PC-9 (cell line): ENCODE data around the gene PRRT2. TPM values are rescaled to one million over a fixed set of nuclear protein-coding genes. Genes with fewer than 3 reads are reported as not detected.
A peak's percentile ranks its signal among the peaks of the same experiment; 100 is the strongest.

Source experiments
- BruUV-seq: library from RNA; stranded (reverse); fragments of 400-500 nt; replicated peaks from 2 replicates; lab custom pipeline; 2021; lab: Mats Ljungman, UMichigan
- CTCF ChIA-PET: fragments of 300-600 bp; sonication (Branson Sonifier 250); formaldehyde crosslinking; loops from one replicate; lab custom pipeline; 2022; ENCODE audit warnings: antibody characterized with exemption; lab: Charles Lee
- POLR2A ChIA-PET: fragments of 300-600 bp; sonication (Branson Sonifier 250); formaldehyde crosslinking; loops from one replicate; lab custom pipeline; 2022; ENCODE audit warnings: antibody characterized with exemption; ENCODE audit not compliant: unreplicated experiment; lab: Charles Lee
- DNase-seq, 2 experiments: peaks; one replicate each; pipeline versions ENCODE4 v3.0.0 to v3.0.0-alpha.2; 2015 to 2022; ENCODE audit warnings: mixed read lengths in 1 of 2
- H2AFZ ChIP-seq: fragments of 200-600 bp; sonication (generic); 2 replicates; pipeline ENCODE4 v1.8.1; 2017; ENCODE audit warnings: antibody characterized with exemption
- H3F3A ChIP-seq: fragments of 200-600 bp; sonication (generic); 2 replicates; pipeline ENCODE4 v1.8.1; 2017; ENCODE audit warnings: antibody characterized with exemption, mild to moderate bottlenecking, low read depth; ENCODE audit not compliant: insufficient read depth
- H3K27ac ChIP-seq: fragments of 200-600 bp; sonication (generic); 2 replicates; pipeline ENCODE4 v1.6.1; 2016; ENCODE audit warnings: mixed run types
- H3K27me3 ChIP-seq: fragments of 200-600 bp; sonication (generic); 2 replicates; pipeline ENCODE4 v1.6.1; 2016; ENCODE audit warnings: low read depth, mixed run types; ENCODE audit not compliant: insufficient read depth
- H3K36me3 ChIP-seq: fragments of 200-600 bp; sonication (generic); 2 replicates; pipeline ENCODE4 v1.6.1; 2016; ENCODE audit warnings: low read depth, mixed run types
- H3K4me1 ChIP-seq: fragments of 200-600 bp; sonication (generic); replicated peaks from 2 replicates; pipeline ENCODE4 v1.6.1; 2016; ENCODE audit warnings: mixed run types; ENCODE audit not compliant: insufficient read depth
- H3K4me2 ChIP-seq: fragments of 200-600 bp; sonication (generic); 2 replicates; pipeline ENCODE4 v1.6.1; 2017; ENCODE audit warnings: mixed run types
- H3K4me3 ChIP-seq: fragments of 200-600 bp; sonication (generic); 2 replicates; pipeline ENCODE4 v1.6.1; 2016; ENCODE audit warnings: mixed run types
- H3K79me2 ChIP-seq: fragments of 200-600 bp; sonication (generic); 2 replicates; pipeline ENCODE4 v1.6.1; 2017; ENCODE audit warnings: low read depth, mixed run types
- H3K9me2 ChIP-seq: fragments of 200-600 bp; sonication (generic); 2 replicates; pipeline ENCODE4 v1.8.1; 2017; ENCODE audit warnings: mild to moderate bottlenecking; ENCODE audit not compliant: insufficient read depth
- H3K9me3 ChIP-seq: fragments of 200-600 bp; sonication (generic); 2 replicates; pipeline ENCODE4 v1.8.1; 2016; ENCODE audit warnings: low read depth; ENCODE audit not compliant: insufficient read depth
- H4K20me1 ChIP-seq: fragments of 200-600 bp; sonication (generic); 2 replicates; pipeline ENCODE4 v1.8.1; 2017; ENCODE audit not compliant: insufficient read depth
- EZH2 ChIP-seq: fragments of 200-600 bp; sonication (generic); IDR thresholded peaks from 2 replicates; pipeline ENCODE4 v1.8.0; 2017; ENCODE audit warnings: antibody characterized with exemption, low read depth
- intact Hi-C: fragments of 100-400 bp; cut with micrococcal nuclease; formaldehyde crosslinking; loops from one replicate; pipeline ENCODE4 v1.10.0; 2022; ENCODE audit not compliant: unreplicated experiment
- total RNA-seq: library from RNA; stranded (reverse); gene quantifications from 2 replicates; pipeline ENCODE4 v1.2.3, GENCODE V29; 2021
- TF ChIP-seq, protein P1 (sequence below): fragments of 200-600 bp; sonication (generic); conservative IDR thresholded peaks from 2 replicates; pipeline ENCODE4 v1.6.1; 2017; ENCODE audit warnings: mixed run types, antibody characterized with exemption, mild to moderate bottlenecking, moderate library complexity

The PRRT2 gene
- total RNA-seq, 1 experiment from 2014 or later, result 4.9 TPM

DNA sequence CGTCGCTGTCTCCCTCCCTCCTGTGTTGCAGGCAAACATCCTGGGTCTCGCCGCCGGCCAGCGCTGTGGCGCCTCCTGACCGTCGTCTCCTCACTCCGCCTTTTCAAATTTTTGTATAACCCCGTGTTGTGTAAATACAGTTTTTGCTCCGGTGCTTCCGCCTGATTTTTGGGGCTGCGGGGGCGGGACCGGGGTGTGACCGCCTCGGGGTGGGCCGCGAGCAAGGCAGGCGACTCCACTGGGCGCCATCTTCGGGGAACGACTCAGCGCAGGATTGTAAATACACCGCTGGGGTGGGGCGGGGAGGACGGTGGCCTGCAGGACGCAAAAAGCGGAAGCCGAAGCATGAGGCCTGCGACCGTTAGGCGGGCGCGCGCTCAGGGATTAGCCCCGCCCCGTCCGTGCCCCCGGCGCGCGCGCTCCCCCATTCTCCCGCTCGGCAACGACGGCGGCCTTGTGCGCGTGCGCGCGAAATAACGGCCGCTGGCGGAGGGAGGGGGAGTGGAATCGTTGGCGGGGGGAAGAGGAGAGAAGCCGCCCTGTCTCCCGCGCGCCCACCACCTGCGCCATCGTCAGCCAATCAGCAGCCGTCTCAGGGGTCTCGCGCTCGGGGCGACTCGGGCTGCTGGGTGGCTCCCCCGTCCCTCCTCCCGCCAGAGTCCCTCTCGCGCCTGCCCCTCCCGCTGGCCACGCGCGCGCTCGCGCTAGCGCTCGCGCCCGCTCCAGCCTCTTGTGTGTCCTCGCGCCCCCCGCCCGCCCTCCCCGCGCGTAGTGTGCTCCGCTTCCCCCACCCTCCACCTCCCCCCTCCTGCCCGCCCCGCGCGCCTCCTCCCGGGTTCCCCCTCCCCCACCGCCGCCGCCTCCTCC, 6.5 kb upstream of the PRRT2 start:
- Histone ChIP-seq H3K4me3 (peak overlapping the region; percentile 76), H3K36me3 (0 out of 2 replicates have a peak, but pooled peaks cover 24% of the 10 kb centered on the region), H4K20me1 (peaks cover 10% of the 10 kb centered on the region; the same call in 1 of the 2 replicates), H3K4me1 (peaks cover 29% of the 10 kb centered on the region), H3K79me2 (peaks cover 17% of the 10 kb centered on the region), H3K9me3 (no peaks in the 10 kb centered on the region), H3F3A (peaks cover 58% of the 10 kb centered on the region), H3K27me3 (no peaks in the 10 kb centered on the region), H3K4me2 (peak overlapping the region; percentile 85), H3K27ac (peak overlapping the region; percentile 68), H3K9me2 (no peaks in the 10 kb centered on the region), H2AFZ (peak overlapping the region; percentile 84)
- intact Hi-C loops, result loop anchor here (1.0 to 2.0 kb wide), 4 partner anchors 15 to 215 kb away; partner anchors contain the start of genes KIF22 and TAOK2
- ChIA-PET CTCF (interaction anchor here (0.7 kb wide), 1 partner anchor 194 kb away, joined by 5 read pairs; no protein-coding TSS in a partner anchor), POLR2A (interaction anchor here (0.5 to 1.4 kb wide), 7 partner anchors 10 to 135 kb away, joined by 3 to 22 read pairs (median 4); partner anchors contain the start of genes KIF22 and PAGR1)
- TF ChIP-seq, protein P1, sequence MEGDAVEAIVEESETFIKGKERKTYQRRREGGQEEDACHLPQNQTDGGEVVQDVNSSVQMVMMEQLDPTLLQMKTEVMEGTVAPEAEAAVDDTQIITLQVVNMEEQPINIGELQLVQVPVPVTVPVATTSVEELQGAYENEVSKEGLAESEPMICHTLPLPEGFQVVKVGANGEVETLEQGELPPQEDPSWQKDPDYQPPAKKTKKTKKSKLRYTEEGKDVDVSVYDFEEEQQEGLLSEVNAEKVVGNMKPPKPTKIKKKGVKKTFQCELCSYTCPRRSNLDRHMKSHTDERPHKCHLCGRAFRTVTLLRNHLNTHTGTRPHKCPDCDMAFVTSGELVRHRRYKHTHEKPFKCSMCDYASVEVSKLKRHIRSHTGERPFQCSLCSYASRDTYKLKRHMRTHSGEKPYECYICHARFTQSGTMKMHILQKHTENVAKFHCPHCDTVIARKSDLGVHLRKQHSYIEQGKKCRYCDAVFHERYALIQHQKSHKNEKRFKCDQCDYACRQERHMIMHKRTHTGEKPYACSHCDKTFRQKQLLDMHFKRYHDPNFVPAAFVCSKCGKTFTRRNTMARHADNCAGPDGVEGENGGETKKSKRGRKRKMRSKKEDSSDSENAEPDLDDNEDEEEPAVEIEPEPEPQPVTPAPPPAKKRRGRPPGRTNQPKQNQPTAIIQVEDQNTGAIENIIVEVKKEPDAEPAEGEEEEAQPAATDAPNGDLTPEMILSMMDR, result no peak
- TF ChIP-seq EZH2, result no peak
- no TSS peak for BruUV-seq
- peak; percentile 94 to 99 for DNase-seq

DNA sequence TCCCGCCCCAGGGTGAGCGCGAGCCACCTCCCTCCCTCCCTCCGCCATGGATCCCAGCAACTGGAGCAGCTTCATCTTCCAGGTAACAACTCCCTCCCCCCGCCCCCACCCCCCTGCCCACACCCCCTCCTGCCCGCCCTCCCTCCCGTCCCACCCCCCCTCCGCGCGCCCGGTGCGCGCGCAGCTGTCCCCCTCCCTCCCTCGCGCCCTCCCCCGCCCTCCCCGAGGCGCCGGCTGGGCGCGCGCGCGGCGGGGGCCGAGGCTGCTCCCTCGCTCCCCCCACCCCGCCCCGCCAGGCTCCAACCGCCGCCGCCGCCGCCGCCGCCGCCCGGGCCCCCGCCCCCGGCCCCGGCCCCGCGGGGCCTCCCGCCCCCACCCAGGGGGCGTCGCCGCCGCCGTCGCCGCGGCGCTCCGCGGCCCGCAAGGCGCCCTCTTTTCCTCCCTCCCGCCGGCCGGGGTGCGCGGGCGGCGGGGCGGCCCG, 5.9 kb upstream of the PRRT2 start, which contains the start of gene MAZ:
TSS of gene MAZ (plus strand) at position 431 of the 481 bp plus-strand sequence. CDS start 173 bp downstream, outside the sequence.
- H2AFZ ChIP-seq, result peak within 1 kb of the TSS; percentile 68
- intact Hi-C loops, result loop anchor here (2.0 kb wide), 1 partner anchor 215 kb away; no protein-coding TSS in a partner anchor
- H3K36me3 ChIP-seq, result 0 out of 2 replicates have a peak, but pooled peaks cover 21% of the 10 kb centered on the region
- H3K9me3 ChIP-seq, result no peaks in the 10 kb centered on the region
- peak in 1 of 2 experiments; percentile 77 for DNase-seq
- POLR2A ChIA-PET, result interaction anchor here (0.6 to 0.7 kb wide), 6 partner anchors 10 to 136 kb away, joined by 3 to 22 read pairs (median 5); partner anchors contain the start of gene PAGR1
- CTCF ChIA-PET, result interaction anchor here (0.5 to 0.7 kb wide), 2 partner anchors 195 to 242 kb away, joined by 3 to 5 read pairs; no protein-coding TSS in a partner anchor
- peaks cover 34% of the 10 kb centered on the region for H3K4me1 ChIP-seq
- H3K4me2 ChIP-seq, result peak within 1 kb of the TSS; percentile 85
- peaks cover 10% of the 10 kb centered on the region; the same call in 1 of the 2 replicates for H4K20me1 ChIP-seq
- TF ChIP-seq EZH2, result no peak
- TF ChIP-seq, protein P1, result no peak
- H3K27me3 ChIP-seq, result no peaks in the 10 kb centered on the region
- peaks cover 63% of the 10 kb centered on the region for H3F3A ChIP-seq
- no peaks in the 10 kb centered on the region for H3K9me2 ChIP-seq
- H3K4me3 ChIP-seq, result peak within 1 kb of the TSS; percentile 76
- no TSS peak for BruUV-seq
- peak within 1 kb of the TSS; percentile 51 for H3K27ac ChIP-seq
- H3K79me2 ChIP-seq, result peaks cover 17% of the 10 kb centered on the region
